IPS-11a (cell line): Measurements from ENCODE around the gene SPRR2D.
"Not testable (repeated sequence)": the region's sequence is repeated elsewhere in the genome, so short reads cannot be mapped to it uniquely, and the experiment has no call there.

Experiments used
- H3K4me3 ChIP-seq: one replicate; pipeline ENCODE4 v1.5.1; 2013; ENCODE audit warnings: low read depth, low read length, control low read depth

SPRR2D gene

GRCh38 chr1:153021829-153022228, 19.1 kb downstream of the SPRR2D start:
- H3K4me3 ChIP-seq: not testable (repeated sequence)

GRCh38 chr1:153011235-153011758, 29.6 kb downstream of the SPRR2D start:
- not testable (repeated sequence) for H3K4me3 ChIP-seq

GRCh38 chr1:153001382-153001781, 39.5 kb downstream of the SPRR2D start, which contains the start of gene SPRR3:
SPRR3 (plus strand) TSS chr1:153001749; CDS start chr1:153003021, 1,272 bp downstream.
- H3K4me3 ChIP-seq: no peak within 1 kb of the TSS

- H3K4me3 ChIP-seq: no peak overlapping the region
Measured at GRCh38 chr1:153000294-153000693, 40.6 kb downstream of the SPRR2D start.

- no peak overlapping the region for H3K4me3 ChIP-seq
Measured at GRCh38 chr1:152999818-153000217, 41.1 kb downstream of the SPRR2D start.

GRCh38 chr1:152998476-152998875, 42.4 kb downstream of the SPRR2D start:
- H3K4me3 ChIP-seq: no peak overlapping the region

GRCh38 chr1:152997901-152998300, 43.0 kb downstream of the SPRR2D start:
- H3K4me3 ChIP-seq: no peak overlapping the region

GRCh38 chr1:152996633-152997400, 44.1 kb downstream of the SPRR2D start:
- H3K4me3 ChIP-seq: no peak overlapping the region

GRCh38 chr1:152995842-152996241, 45.1 kb downstream of the SPRR2D start:
- no peak overlapping the region for H3K4me3 ChIP-seq

- no peak overlapping the region for H3K4me3 ChIP-seq
Measured at GRCh38 chr1:152993186-152993585, 47.7 kb downstream of the SPRR2D start.
